ENCODE results near the gene MTFR1L. TPM values are rescaled to one million over a fixed set of nuclear protein-coding genes. Genes with fewer than 3 reads are reported as not detected.

Gene MTFR1L
- total RNA-seq, 1 donor from 2014 or later, result 30.0 TPM

GRCh38 chr1:25796811-25797458 is 22.8 kb upstream of the MTFR1L start:
- H3K27me3 Mint-ChIP-seq, result peaks cover 32% of the 10 kb centered on the region
- peaks cover 25% of the 10 kb centered on the region for H3K4me1 Mint-ChIP-seq
- peak overlapping the region; percentile 11 for H3K4me3 Mint-ChIP-seq

GRCh38 chr1:25797939-25798338 is 21.8 kb upstream of the MTFR1L start:
- peaks cover 32% of the 10 kb centered on the region for H3K4me1 Mint-ChIP-seq
- no peak overlapping the region for H3K27ac Mint-ChIP-seq
- H3K27me3 Mint-ChIP-seq, result peaks cover 34% of the 10 kb centered on the region
- no peak overlapping the region for H3K4me3 Mint-ChIP-seq
- DNase-seq, result peak; percentile 77
- intact Hi-C loops (cut with micrococcal nuclease), result loop anchor here (2.0 to 5.0 kb wide), 2 partner anchors 121 to 189 kb away; no protein-coding TSS in a partner anchor
- H3K9me3 Mint-ChIP-seq, result no peaks in the 10 kb centered on the region
- H3K36me3 Mint-ChIP-seq (ENCODE audit: low read depth), result no peaks in the 10 kb centered on the region

More at GRCh38 chr1:25796811-25797458, 22.8 kb upstream of the MTFR1L start:
- no peaks in the 10 kb centered on the region for H3K9me3 Mint-ChIP-seq
- H3K36me3 Mint-ChIP-seq (ENCODE audit: low read depth), result no peaks in the 10 kb centered on the region
- peak overlapping the region; percentile 48 for H3K27ac Mint-ChIP-seq
- intact Hi-C loops (cut with micrococcal nuclease), result loop anchor here (2.0 to 5.0 kb wide), 2 partner anchors 120 to 188 kb away; no protein-coding TSS in a partner anchor
- peak; percentile 94 for DNase-seq

GRCh38 chr1:25798666-25799351 is 20.9 kb upstream of the MTFR1L start:
- peaks cover 30% of the 10 kb centered on the region for H3K27me3 Mint-ChIP-seq
- no peak for DNase-seq
- peak overlapping the region; percentile 62 for H3K4me3 Mint-ChIP-seq
- no peaks in the 10 kb centered on the region for H3K9me3 Mint-ChIP-seq
- H3K27ac Mint-ChIP-seq, result no peak overlapping the region
- peaks cover 34% of the 10 kb centered on the region for H3K4me1 Mint-ChIP-seq
- intact Hi-C loops (cut with micrococcal nuclease), result loop anchor here (5.0 kb wide), 1 partner anchor 122 kb away; no protein-coding TSS in a partner anchor
- H3K36me3 Mint-ChIP-seq (ENCODE audit: low read depth), result no peaks in the 10 kb centered on the region

GRCh38 chr1:25799352-25799934 is 20.3 kb upstream of the MTFR1L start:
- intact Hi-C loops (cut with micrococcal nuclease), result loop anchor here (5.0 kb wide), 1 partner anchor 122 kb away; no protein-coding TSS in a partner anchor
- DNase-seq, result no peak
- Mint-ChIP-seq H3K4me1 (peaks cover 38% of the 10 kb centered on the region), H3K36me3 (ENCODE audit: low read depth) (no peaks in the 10 kb centered on the region), H3K4me3 (peak overlapping the region; percentile 62), H3K27me3 (peaks cover 28% of the 10 kb centered on the region), H3K27ac (no peak overlapping the region), H3K9me3 (no peaks in the 10 kb centered on the region)

- H3K27me3 Mint-ChIP-seq, result peaks cover 28% of the 10 kb centered on the region
- DNase-seq, result peak; percentile 83
- H3K27ac Mint-ChIP-seq, result no peak within 1 kb of the TSS
- H3K4me1 Mint-ChIP-seq, result peaks cover 38% of the 10 kb centered on the region
- peak within 1 kb of the TSS; percentile 78 for H3K4me3 Mint-ChIP-seq
- no peaks in the 10 kb centered on the region for H3K36me3 Mint-ChIP-seq (ENCODE audit: low read depth)
- H3K9me3 Mint-ChIP-seq, result no peaks in the 10 kb centered on the region
- intact Hi-C loops (cut with micrococcal nuclease), result loop anchor here (5.0 kb wide), 1 partner anchor 123 kb away; no protein-coding TSS in a partner anchor
These were observed 19.6 kb upstream of the MTFR1L start, which contains the start of gene SELENON for GRCh38 chr1:25799935-25800702. Gene SELENON, plus strand, starts transcription at chr1:25800193. Its CDS starts 38 bp downstream, at chr1:25800231.

GRCh38 chr1:25800703-25801377 is 18.9 kb upstream of the MTFR1L start:
- Mint-ChIP-seq H3K4me3 (peak overlapping the region; percentile 78), H3K36me3 (ENCODE audit: low read depth) (no peaks in the 10 kb centered on the region), H3K4me1 (peaks cover 38% of the 10 kb centered on the region), H3K9me3 (no peaks in the 10 kb centered on the region), H3K27me3 (peaks cover 22% of the 10 kb centered on the region), H3K27ac (no peak overlapping the region)
- intact Hi-C loops (cut with micrococcal nuclease), result no loop called here
- DNase-seq, result no peak

GRCh38 chr1:25802915-25803314 is 16.8 kb upstream of the MTFR1L start:
- no peaks in the 10 kb centered on the region for H3K36me3 Mint-ChIP-seq (ENCODE audit: low read depth)
- H3K4me1 Mint-ChIP-seq, result peaks cover 22% of the 10 kb centered on the region
- DNase-seq, result no peak
- intact Hi-C loops (cut with micrococcal nuclease), result no loop called here
- H3K27me3 Mint-ChIP-seq, result peaks cover 18% of the 10 kb centered on the region
- H3K9me3 Mint-ChIP-seq, result no peaks in the 10 kb centered on the region
- H3K27ac Mint-ChIP-seq, result no peak overlapping the region
- no peak overlapping the region for H3K4me3 Mint-ChIP-seq

- intact Hi-C loops (cut with micrococcal nuclease), result no loop called here
- no peak for DNase-seq
- no peaks in the 10 kb centered on the region for H3K36me3 Mint-ChIP-seq (ENCODE audit: low read depth)
- H3K27me3 Mint-ChIP-seq, result peaks cover 18% of the 10 kb centered on the region
- no peak overlapping the region for H3K4me3 Mint-ChIP-seq
- H3K9me3 Mint-ChIP-seq, result no peaks in the 10 kb centered on the region
- peaks cover 20% of the 10 kb centered on the region for H3K4me1 Mint-ChIP-seq
- no peak overlapping the region for H3K27ac Mint-ChIP-seq
These were observed 16.4 kb upstream of the MTFR1L start for GRCh38 chr1:25803368-25803767.

- Mint-ChIP-seq H3K27ac (no peak overlapping the region), H3K9me3 (no peaks in the 10 kb centered on the region), H3K4me1 (peaks cover 20% of the 10 kb centered on the region), H3K36me3 (ENCODE audit: low read depth) (no peaks in the 10 kb centered on the region), H3K27me3 (peaks cover 18% of the 10 kb centered on the region), H3K4me3 (no peak overlapping the region)
- no peak for DNase-seq
- intact Hi-C loops (cut with micrococcal nuclease), result no loop called here
These were observed 15.3 kb upstream of the MTFR1L start for GRCh38 chr1:25804244-25804963.

GRCh38 chr1:25804964-25805862 is 14.5 kb upstream of the MTFR1L start:
- H3K4me3 Mint-ChIP-seq, result no peak overlapping the region
- intact Hi-C loops (cut with micrococcal nuclease), result no loop called here
- no peak overlapping the region for H3K27ac Mint-ChIP-seq
- H3K4me1 Mint-ChIP-seq, result peaks cover 20% of the 10 kb centered on the region
- H3K27me3 Mint-ChIP-seq, result peaks cover 18% of the 10 kb centered on the region
- DNase-seq, result no peak
- H3K36me3 Mint-ChIP-seq (ENCODE audit: low read depth), result no peaks in the 10 kb centered on the region
- no peaks in the 10 kb centered on the region for H3K9me3 Mint-ChIP-seq

- Mint-ChIP-seq H3K27ac (no peak overlapping the region), H3K36me3 (ENCODE audit: low read depth) (no peaks in the 10 kb centered on the region), H3K27me3 (peaks cover 14% of the 10 kb centered on the region), H3K4me1 (peaks cover 16% of the 10 kb centered on the region), H3K4me3 (no peak overlapping the region), H3K9me3 (no peaks in the 10 kb centered on the region)
- intact Hi-C loops (cut with micrococcal nuclease), result no loop called here
- no peak for DNase-seq
These were observed 13.9 kb upstream of the MTFR1L start for GRCh38 chr1:25805863-25806225.

GRCh38 chr1:25806418-25806817 is 13.3 kb upstream of the MTFR1L start:
- H3K4me1 Mint-ChIP-seq, result peaks cover 16% of the 10 kb centered on the region
- H3K4me3 Mint-ChIP-seq, result no peak overlapping the region
- no peaks in the 10 kb centered on the region for H3K36me3 Mint-ChIP-seq (ENCODE audit: low read depth)
- H3K27ac Mint-ChIP-seq, result no peak overlapping the region
- H3K9me3 Mint-ChIP-seq, result no peaks in the 10 kb centered on the region
- no peak for DNase-seq
- intact Hi-C loops (cut with micrococcal nuclease), result no loop called here
- H3K27me3 Mint-ChIP-seq, result peaks cover 10% of the 10 kb centered on the region

All from activated CD4-positive, alpha-beta T cell treated with anti-CD3 and anti-CD28 coated beads, Interleukin-2, amount 10 ng/mL, durations not matched to agents 24 days and 14 days (primary cell).